Activated CD4-positive, alpha-beta T cell treated with anti-CD3 and anti-CD28 coated beads, Interleukin-2, Interleukin-4, amounts not matched to agents 100 ng/mL and 50 ng/mL, durations not matched to agents 16 hours and 8 hours (primary cell): ENCODE data around the gene GMCL2.
"Not testable (repeated sequence)": the region's sequence is repeated elsewhere in the genome, so short reads cannot be mapped to it uniquely, and the experiment has no call there.

Experiments used
- DNase-seq: peaks from one replicate; pipeline ENCODE4 v3.0.0-alpha.2; 2020; ENCODE audit warnings: low spot score

GMCL2 gene

DNA sequence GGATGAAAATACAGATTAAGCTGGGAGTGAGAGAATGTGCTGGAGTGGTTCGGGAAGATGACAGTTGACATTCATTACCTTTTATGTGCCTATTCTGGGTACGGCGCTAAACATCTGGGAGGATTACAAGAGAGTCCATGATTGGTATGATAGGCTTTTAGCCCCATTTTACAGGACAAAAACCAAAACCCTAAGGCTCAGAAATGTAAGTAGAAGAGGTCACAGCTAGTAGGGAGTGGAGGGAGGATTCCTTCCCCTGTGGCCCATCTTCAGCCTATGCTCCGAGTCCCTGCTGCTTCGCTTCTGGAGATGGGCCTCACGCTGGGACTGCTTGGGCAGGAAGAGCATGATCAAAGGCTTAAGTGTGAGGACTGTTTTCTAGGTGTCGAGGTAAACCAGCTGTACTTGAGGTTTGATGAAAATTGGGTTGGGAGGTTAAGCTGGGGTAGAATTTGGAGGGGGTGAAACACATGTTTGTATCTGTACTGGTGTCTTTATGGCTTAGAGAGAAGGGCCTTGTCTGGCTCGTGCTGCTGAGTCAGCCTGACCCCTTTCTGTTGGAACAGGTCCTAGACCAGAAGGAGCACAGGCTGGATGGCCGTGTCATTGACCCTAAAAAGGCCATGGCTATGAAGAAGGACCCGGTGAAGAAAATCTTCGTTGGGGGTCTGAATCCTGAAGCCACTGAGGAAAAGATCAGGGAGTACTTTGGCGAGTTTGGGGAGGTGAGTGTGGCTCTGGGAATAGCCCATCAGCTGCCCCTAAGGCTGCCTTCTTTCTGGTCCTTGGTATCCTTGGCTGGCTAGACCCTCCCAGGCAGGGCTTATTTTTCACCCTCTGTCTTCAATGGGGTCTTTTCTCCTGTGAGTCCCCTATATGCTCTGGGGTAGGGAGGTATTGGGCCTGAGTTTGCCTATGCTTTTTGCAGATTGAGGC lies 19.3 kb upstream of the GMCL2 start:
- no peak for DNase-seq

DNA sequence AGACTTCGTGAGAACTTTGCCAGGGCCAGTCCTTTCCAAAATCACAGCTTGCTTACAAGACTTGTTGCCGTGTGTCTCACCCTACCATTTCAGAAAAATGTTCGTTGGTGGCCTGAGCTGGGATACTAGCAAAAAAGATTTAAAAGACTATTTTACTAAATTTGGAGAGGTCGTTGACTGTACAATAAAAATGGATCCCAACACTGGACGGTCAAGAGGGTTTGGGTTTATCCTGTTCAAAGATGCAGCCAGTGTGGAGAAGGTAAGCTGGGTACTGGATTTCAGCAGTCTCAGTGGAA lies 18.5 kb upstream of the GMCL2 start:
- no peak for DNase-seq

DNA sequence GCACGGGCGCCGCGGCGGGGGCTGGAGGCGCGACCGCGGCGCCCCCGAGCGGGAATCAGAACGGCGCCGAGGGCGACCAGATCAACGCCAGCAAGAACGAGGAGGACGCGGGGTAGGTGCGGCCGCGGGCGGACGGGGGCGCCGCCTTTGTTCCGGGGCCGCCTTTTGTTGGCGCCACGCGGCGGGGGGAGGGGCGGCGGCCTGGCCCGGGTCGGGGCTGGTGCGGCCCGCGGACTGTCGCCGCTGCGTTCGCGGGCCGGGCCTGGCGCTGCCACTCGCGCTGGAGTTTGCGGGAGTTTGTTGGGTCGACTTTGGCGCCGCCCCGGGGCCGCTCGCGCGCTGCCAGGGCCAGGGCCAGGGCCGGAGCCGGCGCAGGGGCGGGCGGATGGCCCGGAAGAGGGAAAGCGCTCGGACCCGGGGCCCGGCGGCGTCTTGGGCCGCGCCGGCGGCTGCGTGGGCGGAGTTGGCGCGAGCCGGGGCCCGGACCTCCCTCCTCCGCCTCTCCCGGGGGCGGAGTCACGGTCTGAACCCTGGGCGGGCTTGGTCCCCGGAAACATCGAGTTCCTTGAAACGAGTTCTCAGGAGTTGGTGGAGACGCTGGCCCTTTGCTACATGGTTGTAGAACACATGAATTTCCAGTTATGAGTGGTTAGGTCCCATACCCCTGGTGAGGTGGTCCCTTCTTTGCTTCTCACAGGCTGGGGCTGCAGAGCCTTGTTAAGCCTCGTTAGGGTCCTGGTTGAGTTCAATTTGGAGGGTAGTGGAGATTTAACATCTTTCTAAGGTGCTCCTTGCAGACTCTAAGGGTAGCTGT lies 18.0 kb upstream of the GMCL2 start:
- DNase-seq: peak; percentile 85

DNA sequence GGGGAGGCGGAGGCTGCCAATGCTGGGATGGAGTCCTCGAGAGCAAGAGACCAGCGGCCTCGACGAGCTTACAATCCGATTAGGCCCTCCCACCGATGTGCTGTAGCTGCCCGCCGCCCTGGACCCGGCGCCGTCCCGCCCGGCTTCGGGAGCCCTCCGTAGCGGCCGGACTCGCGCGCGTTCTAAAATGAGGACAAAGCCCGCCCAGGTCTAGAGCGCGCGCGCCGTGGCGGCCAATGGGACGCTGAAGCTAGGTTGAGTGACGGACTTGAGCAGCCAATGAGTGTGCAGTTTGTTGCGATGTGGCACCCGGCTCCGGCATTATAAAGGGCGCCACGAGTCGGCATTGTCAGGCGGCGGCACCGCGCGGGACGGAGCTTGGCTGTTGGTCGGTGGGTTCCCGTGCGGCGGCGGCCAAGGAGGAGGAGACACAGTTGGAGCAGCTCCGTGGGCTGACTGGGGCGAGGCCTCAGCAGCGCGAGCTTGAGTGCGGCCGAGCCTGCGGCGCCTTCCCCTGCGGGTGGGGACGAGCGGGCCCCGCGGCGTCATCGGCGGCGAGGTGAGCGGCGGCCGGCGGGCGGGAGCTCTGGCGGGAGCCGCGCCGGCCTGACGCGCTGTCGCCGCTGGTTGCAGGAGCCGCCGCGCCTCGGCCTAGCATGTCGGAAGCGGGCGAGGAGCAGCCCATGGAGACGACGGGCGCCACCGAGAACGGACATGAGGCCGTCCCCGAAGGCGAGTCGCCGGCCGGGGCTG lies 17.2 kb upstream of the GMCL2 start, which contains the start of gene HNRNPAB:
HNRNPAB (plus strand) TSS at position 352 of the 753 bp plus-strand sequence; CDS start at position 657, 305 bp downstream.
- peak; percentile 96 for DNase-seq

DNA sequence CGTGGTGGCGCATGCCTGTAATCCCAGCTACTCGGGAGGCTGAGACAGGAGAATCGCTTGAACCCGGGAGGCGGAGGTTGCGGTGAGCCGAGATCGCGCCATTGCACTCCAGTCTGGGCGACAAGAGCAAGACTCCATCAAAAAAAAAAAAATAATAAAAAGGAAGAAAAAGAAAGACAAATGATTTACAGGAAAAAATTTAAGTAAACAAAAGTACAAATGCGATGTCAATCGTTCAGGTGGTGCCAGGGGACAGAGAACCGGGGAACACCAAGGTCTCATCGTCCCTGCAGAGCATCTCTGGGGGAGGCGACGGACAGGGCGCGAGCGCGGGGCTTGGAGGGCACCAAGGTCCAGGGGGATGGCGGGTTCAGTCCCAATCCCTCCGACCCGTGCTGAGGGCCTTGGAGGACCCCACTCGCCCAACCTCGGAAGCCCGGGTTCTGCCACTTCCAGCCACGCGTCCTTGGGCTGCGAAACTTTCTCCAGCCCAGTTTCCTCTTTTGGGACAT lies 16.6 kb upstream of the GMCL2 start:
- no peak for DNase-seq

DNA sequence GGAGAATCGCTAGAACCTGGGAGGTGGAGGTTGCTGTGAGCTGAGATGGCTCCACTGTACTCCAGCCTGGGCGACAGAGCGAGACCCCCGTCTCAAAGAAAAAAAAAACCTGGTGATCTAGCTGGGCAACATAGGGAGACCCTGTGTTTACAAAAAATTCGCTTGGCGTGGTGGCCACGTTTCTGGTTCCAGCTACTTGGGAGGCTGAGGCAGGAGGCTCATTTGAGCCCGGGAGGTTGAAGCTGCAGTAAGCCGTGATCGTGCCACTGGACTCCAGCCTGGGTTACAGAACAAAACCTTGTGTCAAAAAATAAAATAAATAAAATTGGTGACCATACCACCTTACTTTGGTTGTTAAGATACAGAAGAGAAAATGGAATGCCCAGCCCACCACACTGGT lies 15.4 kb upstream of the GMCL2 start:
- DNase-seq: no peak

DNA sequence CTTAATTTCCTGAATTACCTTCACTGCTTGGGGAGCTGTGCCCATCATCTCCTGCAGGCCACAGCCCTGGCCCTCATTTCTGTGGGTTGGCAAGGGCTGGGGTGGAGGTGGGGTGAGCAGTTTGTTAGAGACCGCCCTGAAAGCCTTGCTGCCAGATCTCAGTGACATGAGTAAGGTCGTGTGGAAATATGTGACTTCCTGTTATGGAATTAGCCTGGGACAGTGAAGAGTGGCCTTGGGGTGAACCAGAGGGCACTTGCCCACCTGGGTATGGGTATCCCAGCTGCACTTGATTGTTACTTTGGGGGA lies 14.7 kb upstream of the GMCL2 start:
- DNase-seq: no peak

DNA sequence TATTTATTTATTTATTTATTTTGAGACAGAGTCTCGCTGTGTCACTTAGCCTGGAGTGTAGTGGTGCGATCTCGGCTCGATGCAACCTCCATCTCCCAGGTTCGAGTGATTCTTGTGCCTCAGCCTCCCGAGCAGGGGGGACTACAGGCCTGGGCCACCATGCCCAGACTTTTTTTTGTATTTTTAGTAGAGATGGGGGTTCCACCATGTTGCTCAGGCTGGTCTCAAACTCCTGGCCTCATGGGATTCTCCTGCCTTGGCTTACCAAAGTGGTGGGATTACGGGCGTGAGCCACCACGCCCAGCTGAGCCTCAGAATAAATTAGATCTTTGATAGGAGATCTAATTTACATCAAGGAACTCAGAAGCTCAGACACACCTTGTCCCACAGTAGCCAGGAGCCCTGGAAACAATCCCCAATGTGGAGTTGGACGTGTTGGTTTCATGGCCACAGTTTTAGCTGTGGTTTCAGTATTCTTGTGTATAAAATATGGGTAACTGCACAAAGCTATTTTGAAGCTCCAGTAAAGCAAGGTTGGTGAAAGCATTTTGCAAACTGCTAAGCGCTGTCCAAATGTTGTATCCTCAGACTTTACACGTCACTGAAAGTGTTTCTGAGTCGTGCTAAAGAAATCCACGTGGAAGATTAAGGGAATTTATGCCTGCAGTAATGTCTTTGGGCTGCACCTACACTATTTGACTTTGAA lies 14.2 kb upstream of the GMCL2 start:
- no peak for DNase-seq

DNA sequence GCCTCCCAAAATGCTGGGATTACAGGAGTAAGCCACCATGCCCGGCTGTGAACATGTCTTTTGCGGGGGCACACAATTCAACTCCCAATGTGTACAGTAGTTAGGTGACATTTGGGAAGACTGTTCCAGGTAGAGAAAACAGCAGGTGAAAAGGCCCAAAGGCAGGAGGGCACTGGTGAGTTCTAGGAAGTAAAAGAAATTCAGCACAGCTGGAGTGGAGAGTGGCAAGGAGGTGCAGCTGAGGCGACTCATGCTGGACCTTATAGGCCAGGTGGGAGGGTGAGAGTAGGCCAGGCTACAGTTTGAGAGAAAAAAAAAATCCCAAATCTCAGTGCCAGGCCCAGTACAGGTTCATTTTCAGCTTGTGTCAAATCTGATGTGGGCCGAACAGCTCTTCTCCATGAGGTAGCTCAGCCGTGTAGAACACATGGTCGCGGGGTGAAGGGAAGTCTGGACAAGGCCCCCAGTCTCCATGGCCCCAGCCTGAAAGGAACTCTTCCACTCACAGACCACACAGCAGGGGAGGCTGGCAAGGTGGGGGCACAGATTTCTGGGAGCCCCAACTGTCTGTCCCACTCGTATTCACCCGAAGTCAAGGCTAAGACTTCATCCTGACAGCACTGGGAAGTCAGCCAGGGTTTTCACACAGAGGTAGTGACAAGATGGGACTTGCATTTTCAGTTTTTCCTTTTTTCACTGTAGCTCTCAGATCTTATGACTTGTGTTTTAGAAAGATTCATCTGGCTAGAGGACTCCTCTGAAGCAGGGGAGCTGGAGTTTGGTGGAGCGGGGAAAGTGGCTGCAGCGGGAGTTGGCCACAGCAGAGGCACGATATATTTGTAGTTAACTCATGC lies 12.6 kb upstream of the GMCL2 start:
- DNase-seq: no peak

DNA sequence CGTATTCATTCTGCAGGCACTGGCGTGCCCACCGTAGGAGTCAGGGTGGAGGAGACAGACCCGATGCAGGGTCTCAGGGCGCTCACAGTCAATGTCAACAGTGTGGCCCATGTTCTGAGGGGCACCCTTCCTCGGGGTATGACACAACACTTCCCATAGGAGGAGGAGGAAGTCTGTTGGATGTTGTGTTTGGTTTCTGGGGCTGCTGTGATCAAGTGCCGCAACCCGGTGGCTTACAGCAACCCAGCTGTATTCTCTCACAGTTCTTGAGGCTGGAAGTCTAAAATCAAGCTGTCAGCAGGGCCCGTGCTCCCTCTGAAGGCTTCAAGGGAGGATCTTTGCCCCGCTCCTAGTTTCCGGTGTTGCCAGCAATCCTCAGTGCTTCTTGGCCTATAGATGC lies 11.5 kb upstream of the GMCL2 start:
- no peak for DNase-seq

DNA sequence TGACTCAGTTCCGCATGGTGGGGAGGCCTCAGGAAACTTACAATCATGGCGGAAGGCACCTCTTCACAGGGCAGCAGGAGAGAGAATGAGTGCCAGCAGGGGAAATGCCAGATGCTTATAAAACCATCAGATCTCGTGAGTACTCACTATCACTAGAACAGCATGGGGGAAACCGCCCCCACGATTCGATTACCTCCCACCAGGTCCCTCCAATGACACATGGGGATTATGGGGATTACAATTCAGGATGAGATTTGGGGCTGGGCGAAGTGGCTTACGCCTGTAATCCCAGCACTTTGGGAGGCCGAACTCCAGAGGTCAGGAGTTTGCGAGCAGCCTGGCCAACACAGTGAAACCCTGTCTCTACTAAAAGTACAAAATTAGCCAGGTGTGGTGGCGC lies 11.0 kb upstream of the GMCL2 start:
- DNase-seq: not testable (repeated sequence)

DNA sequence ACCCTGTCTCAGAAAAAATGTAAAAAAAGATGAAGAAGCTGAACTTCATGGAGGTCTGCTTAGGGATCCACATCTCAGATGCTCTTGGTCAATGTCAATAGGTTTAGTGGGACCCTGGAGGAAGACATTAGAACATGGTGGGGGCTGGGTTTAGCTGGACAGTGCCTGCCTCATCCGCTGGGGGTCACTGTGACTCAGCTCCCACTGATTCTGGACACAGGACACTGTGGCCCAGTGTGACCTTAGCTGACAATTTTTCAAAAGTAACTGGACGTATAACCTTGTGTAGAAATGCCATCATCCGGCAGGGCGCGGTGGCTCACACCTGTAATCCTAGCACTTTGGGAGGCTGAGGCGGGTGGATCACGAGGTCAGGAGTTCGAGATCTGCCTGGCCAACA lies 9.8 kb upstream of the GMCL2 start:
- DNase-seq: no peak

DNA sequence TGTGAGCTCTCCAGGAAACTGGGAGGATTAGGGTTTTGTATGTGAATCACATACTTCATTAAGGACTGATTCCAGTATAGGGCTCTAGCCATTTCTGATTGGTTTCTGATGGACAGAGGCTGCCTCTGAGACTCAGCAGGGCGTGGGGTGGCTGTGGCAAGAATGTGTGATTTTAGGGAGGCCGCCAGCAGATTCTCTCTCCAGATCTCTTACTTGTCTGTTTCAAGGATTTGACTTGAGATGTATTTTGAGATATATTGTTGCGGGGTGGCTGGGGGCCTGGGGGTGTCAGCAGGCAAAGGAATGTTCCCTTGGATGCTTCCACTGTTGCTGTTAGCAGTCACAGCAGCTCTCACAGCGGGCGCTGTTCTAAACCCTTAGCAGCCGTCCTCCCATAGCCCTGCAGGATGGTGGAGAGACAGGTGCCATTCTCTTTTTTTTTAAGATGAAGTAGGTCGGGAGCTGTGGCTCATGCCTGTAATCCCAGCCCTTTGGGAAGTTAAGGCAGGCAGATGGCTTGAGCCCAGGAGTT lies 9.2 kb upstream of the GMCL2 start:
- DNase-seq: no peak

DNA sequence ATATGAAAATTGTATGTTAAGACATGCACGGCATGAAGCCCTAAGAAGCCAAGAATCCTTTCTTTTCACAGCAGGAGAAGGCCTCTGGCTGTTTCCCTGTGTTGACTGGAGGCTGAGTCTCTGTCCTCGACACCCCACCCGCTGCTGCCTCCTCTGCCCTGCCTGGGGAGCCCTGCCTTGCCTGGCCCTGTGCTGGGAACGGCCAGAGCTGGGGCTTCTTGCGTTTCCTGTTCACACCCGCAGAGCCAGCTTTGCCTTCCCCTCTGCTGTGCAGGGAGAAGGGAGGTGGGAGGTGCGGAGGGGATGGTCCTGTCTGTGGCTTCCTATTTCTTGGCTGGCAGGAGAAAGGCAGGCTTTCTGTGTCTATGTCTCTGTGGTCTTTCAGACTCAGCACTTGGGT lies 6.9 kb upstream of the GMCL2 start:
- no peak for DNase-seq

DNA sequence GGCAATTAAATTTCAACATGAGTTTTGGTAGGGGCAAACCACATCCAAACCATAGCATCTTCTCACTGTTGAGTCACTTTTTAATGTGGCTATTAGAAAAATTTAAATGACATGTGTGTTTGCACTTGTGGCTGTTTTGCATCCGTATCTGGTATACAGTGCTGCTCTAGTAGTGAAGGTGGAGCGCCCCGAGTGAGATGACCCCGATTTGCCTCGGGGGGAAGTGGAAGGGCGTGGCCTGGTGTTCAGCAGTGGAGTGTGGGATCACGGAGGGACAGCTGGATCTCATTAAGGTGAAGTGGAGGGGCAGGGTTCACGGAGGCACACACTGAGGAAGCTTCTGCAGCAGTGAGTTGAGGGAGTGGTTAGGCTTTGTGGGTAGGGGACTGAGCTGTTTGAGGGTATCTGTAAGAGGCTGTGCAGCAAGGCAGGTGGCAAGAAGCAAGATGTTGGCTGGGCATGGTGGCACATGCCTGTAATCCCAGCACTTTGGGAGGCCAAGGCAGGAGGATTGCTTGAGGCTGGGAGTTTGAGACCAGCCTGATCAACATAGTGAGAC lies 6.2 kb upstream of the GMCL2 start:
- DNase-seq: no peak

DNA sequence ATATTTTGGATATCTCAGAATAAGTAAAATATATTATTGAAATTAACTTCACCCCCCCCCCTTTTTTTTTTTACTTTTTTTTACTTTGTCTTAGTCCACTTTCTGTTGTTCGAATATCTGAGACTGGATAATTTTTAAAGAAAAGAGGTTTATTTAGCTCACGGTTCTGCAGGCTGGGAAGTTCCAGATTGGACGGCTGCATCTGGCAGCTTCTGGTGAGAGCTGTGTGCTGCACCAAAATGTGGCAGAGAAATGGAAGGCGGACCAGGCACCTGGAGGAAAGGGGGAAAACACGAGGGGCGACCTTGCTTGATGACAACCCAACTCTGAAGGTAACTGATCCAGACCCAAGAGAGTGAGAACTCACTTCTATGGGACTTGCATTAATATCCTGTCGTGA lies 5.6 kb upstream of the GMCL2 start:
- DNase-seq: no peak

DNA sequence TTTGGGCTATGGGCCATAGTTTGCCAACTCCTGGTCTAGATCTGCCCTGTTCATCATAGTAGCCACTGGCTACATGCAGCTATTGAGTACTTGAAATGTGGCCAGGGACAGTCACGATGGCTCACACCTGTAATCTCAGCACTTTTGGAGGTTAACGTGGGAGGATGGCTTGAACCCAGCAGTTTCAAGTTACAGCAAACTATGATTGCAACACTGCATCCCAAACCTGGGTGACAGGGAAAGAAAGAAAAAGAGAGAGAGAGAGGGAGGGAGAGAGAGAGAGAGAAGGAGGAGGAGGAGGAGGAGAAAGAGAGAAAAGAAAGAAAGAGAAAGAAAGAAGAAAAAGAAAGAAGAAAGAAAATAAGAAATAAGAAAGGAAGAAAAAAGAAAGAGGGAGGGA lies 5.1 kb upstream of the GMCL2 start:
- DNase-seq: no peak

DNA sequence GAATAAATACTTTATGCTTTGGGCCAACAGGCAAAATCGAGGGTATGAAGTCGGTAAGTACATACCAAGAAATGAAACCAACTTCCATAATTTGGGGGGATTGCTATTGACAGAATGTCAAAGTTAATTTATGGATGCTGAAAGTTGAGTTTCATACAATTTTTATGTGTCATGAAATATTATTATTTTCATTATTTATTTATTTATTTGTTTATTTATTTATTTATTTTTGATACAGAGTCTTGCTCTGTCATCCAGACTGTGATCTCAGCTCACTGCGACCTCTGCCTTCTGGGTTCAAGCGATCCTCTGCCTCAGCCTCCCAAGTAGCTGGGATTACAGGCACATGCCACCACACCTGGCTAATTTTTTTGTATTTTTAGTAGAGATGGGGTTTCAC lies 4.5 kb upstream of the GMCL2 start:
- no peak for DNase-seq

DNA sequence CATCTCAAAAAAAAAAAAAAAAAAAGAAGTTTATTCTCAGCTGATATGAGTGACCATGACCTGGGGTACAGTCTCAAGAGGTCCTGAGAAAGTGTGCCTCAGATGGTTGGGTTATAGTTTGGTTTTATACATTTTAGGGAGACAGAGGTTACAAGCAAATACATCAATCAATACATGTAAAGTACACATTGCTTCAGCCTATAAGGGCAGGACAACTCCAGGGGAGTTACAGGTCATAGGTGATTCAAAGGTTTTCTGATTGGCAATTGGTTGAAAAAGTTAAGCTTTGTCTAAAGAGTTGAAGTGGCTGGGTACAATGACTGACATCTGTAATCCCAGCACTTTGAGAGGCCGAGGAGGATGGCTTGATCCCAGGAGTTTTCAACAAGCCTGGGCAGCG lies 2.3 kb upstream of the GMCL2 start:
- DNase-seq: no peak

DNA sequence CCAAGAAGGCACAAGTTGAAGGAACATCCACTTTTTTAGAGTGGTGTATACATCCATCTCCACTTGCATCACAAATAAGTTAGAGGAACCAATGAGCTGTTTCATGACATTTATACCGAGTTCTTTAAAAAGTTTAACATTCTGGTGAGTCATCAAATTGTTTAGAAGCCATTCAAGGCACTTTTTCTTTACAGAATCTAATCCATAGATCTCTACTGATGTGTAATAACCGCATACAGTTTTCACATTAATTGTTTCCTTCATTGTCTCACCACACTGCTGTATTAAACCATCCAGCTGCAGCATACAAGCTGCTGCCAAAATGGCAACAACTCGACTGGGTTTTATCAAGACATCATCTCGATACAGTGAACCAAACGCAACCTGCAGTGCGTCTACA lies 744 bp downstream of the GMCL2 start:
- no peak for DNase-seq
